Measurements from ENCODE around the gene DNER. TPM values are rescaled to one million over a fixed set of nuclear protein-coding genes. Genes with fewer than 3 reads are reported as not detected.

The DNER gene
- total RNA-seq, 1 experiment from 2014 or later, result 2.9 TPM

- Histone ChIP-seq H3K79me2 (ENCODE audit: insufficient read depth, low read length) (no peaks in the 10 kb centered on the region), H3K4me3 (replicated peaks in 1 of 2; ENCODE audit: low read depth in 1 of 2, low read length in 2 of 2) (no peak overlapping the region), H3K27ac (ENCODE audit: low read depth, low read length) (no peak overlapping the region), H3K4me1 (ENCODE audit: control insufficient read depth in 1 of 2, insufficient read depth in 2 of 2, low read length in 2 of 2) (peaks cover 0 to under 1% of the 10 kb centered on the region in 2 experiments; a peak in 1 of 4 replicates), H3K9me3 (ENCODE audit: control insufficient read depth in 1 of 2, insufficient read depth in 1 of 2, low read depth in 1 of 2, low read length in 2 of 2) (no peaks in the 10 kb centered on the region), H4K20me1 (ENCODE audit: insufficient read depth) (no peaks in the 10 kb centered on the region), H2AFZ (ENCODE audit: low read depth, low read length, poor library complexity, severe bottlenecking) (no peak overlapping the region), H3K9ac (ENCODE audit: low read length) (no peak overlapping the region), H3K9me2 (ENCODE audit: insufficient read depth) (no peaks in the 10 kb centered on the region), H3K36me3 (ENCODE audit: control insufficient read depth in 1 of 2, insufficient read depth in 2 of 2, low read length in 2 of 2) (no peaks in the 10 kb centered on the region), H3K4me2 (ENCODE audit: low read length) (no peak overlapping the region), H3K27me3 (ENCODE audit: insufficient read depth, low read length) (peaks cover 3% of the 10 kb centered on the region; the same call in 1 of the 2 replicates)
- no peak for ATAC-seq
- no peak for TF ChIP-seq POLR2AphosphoS5 (IDR thresholded peaks at IDR 0.05; ENCODE audit: low read depth, low read length)
- TF ChIP-seq SP1 (IDR thresholded peaks at IDR 0.05; ENCODE audit: low read depth), result no peak
- TF ChIP-seq, protein P1, sequence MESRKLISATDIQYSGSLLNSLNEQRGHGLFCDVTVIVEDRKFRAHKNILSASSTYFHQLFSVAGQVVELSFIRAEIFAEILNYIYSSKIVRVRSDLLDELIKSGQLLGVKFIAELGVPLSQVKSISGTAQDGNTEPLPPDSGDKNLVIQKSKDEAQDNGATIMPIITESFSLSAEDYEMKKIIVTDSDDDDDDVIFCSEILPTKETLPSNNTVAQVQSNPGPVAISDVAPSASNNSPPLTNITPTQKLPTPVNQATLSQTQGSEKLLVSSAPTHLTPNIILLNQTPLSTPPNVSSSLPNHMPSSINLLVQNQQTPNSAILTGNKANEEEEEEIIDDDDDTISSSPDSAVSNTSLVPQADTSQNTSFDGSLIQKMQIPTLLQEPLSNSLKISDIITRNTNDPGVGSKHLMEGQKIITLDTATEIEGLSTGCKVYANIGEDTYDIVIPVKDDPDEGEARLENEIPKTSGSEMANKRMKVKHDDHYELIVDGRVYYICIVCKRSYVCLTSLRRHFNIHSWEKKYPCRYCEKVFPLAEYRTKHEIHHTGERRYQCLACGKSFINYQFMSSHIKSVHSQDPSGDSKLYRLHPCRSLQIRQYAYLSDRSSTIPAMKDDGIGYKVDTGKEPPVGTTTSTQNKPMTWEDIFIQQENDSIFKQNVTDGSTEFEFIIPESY (IDR thresholded peaks at IDR 0.05; ENCODE audit: extremely low read depth, insufficient replicate concordance, low read length), result no peak
- TF ChIP-seq TCF7L2 (IDR thresholded peaks at IDR 0.05; ENCODE audit: borderline replicate concordance, extremely low read depth, insufficient read depth, insufficient read length), result no peak
- no peak for TF ChIP-seq SIN3A (IDR thresholded peaks at IDR 0.05; ENCODE audit: low read depth)
- TF ChIP-seq YY1 (IDR thresholded peaks at IDR 0.05; ENCODE audit: extremely low read depth, insufficient replicate concordance, low read depth, low read length), result no peak
- TF ChIP-seq CBX3 (IDR thresholded peaks at IDR 0.05; ENCODE audit: low read depth), result no peak
- TF ChIP-seq, protein P2, sequence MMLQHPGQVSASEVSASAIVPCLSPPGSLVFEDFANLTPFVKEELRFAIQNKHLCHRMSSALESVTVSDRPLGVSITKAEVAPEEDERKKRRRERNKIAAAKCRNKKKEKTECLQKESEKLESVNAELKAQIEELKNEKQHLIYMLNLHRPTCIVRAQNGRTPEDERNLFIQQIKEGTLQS (IDR thresholded peaks at IDR 0.05), result no peak
- TF ChIP-seq EGR1 (IDR thresholded peaks at IDR 0.05; ENCODE audit: low read depth), result no peak
- TF ChIP-seq REST (IDR thresholded peaks at IDR 0.05; ENCODE audit: low read depth), result no peak
- no peak for TF ChIP-seq JUND (IDR thresholded peaks at IDR 0.05)
- TF ChIP-seq EZH2 (IDR thresholded peaks at IDR 0.05), result no peak
- intact Hi-C loops (cut with micrococcal nuclease), result no loop called here
- ChIA-PET RAD21 (ENCODE audit: low non-redundant PET in 1 of 2, low total read pairs in 2 of 2, uncharacterized antibody in 2 of 2, unreplicated experiment in 2 of 2) (no interaction called here), POLR2A (no interaction called here), CTCF (no interaction called here)
- no TSS peak for BruUV-seq (replicated peaks)
- DNase-seq (ENCODE audit: low read depth, low spot score), result no peak
Observed at GRCh38 chr2:229731363-229731762, 17.0 kb upstream of the DNER start.

All from HCT116 (cell line).